GM21619 (cell line): ENCODE data around the gene TBX4.
"Not testable (repeated sequence)": the region's sequence is repeated elsewhere in the genome, so short reads cannot be mapped to it uniquely, and the experiment has no call there.

Experiments
- ATAC-seq: cut with Tn5 transposase; IDR thresholded peaks from one replicate; pipeline ENCODE4 v1.9.1; 2021; ENCODE audit not compliant: unreplicated experiment

The TBX4 gene

DNA sequence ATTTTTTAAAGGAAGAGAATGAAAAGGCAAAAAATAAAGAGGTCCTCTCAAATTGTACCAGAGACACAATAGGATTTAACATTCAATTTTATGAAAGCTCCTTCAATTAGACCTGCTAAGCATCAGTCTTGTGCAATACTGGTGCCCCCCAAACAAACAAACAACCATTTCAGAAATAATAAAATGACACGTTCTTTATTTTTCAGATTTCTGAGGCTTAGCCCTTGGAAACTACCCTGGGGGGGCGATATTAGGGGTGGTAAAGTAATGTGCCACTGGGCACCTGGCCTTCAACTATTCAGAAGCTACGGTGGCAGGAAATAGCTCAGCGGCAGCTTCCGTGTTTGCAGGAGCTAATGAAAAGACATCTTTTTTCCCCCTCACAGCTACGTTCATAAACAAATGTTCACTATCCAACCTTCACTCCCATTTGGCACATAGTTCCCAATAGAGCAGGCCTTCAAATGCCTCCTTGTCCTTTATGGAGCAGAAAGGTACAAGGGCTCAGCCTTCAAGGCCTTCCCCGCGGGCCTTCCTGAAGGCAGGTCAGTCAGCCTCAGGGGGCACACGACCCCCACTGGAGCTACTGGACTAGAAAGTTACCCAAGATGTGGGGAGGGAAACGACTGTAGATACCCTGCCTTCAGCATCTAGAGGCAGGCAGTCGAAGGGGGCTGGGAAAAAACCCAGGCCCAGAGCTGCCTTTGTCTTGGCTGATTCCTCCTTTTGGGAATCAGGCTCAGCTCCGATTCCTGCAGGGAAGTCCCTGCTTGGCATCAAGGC lies 44.1 kb downstream of the TBX4 start:
- no peak for ATAC-seq

DNA sequence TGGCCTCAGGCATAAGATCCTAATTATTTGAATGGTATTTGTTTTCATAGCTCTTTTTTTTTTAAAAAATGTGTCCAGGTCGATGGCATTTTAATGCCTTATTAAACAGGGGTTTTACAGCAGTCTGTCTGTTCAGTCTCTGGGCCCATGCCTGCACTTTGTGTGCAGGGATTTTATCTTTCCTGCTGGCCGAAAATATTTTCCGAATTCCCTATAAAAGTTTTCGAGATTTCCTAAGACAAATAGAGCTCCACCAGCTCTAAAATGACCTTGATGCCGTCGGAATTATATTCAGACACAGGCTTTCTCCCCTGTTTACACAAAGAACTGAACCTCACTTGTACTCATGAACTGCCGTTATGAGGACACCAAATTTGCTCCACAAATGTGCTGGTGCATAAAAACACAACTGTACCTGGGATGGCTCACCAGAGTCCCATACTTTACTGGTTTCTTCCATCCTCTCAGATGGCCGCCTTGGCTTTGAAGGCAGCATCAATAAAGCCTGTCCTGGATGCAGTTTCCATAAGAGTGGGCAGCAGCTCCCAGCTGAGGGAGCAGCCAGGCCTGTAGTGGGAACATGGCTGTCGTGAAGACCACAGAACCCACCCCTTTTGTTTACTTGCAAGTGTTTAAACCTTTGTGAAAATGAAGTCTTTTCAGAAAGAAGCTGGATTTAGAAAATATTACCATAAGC lies 44.9 kb downstream of the TBX4 start:
- no peak for ATAC-seq

DNA sequence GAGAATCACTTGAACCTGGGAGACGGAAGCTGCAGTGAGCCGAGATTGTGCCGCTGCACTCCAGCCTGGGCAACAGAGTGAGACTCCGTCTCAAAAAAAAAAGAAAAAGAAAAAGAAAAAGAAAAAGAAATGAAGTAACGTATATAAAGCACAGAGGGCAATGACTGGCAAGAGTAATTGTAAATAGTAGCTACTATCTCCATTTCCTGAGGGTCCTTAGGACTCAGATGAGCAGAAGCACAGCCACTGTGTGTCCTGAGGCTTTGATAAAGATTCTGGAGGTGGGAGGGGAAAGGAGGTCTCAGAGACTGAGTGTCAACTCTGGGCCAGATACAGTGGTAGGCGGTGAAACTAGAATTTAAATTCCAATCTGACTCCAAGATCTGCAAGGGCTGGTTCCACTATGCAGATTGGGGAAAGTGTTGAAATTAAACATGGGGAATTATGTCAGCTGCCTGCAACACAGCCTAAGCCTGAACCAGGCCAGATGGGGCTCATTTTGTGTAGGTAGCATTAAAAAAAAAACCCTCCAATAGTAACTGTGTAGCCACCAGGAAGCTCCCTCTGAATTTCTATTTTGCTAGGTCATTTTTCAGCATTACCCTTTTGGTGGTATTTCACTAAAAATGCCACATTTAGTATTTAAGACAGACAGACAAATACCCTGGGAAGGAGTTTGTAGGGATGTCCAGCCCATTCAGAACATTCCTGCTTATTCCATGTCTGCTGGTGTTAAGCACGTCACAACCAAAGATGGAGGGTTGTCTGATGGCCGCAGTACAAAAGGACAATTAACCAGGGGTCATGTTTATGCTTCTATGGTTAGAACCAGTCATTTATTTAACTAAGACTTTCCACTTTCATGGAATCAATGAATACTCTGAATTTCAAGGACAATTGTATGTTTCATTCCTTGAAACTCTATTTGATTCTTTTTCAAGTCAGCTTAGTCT lies 46.1 kb downstream of the TBX4 start:
- ATAC-seq: no peak

DNA sequence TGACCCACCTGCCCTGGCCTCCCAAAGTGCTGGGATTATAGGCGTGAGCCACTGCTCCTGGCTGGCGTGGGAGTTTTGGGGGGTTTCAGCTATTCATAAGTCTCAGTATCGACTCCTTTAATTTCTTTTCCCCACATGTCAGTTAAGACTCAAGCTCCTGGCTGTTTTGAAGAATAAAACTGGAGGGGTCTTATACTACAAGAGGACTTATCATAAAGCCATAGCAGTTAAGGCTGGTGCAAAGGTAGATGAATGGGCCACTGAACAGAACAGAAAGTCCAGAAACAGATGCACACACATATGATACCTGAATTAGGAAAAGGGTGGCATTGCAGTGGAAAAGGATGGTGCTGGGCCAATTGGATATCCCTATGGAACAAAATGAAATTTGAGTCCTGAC lies 47.4 kb downstream of the TBX4 start:
- ATAC-seq: no peak

DNA sequence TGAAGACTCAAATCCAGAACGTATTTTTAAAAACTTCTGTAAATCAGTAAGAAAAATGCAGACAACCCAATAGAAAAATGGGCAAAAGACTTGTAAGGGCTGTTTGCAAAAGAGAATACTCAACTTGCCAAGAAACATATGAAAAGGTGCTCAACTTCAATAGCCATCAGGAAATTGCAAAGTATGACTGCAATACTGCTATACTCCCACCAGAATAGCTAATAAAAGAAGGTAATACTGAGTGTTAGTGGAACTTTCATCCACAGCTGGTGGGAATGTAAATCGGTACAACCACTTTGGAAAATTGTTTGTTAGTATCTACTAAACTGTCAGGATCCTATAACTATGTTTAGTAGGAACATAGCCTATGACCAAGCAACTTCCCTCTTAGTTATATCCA lies 48.1 kb downstream of the TBX4 start:
- no peak for ATAC-seq

DNA sequence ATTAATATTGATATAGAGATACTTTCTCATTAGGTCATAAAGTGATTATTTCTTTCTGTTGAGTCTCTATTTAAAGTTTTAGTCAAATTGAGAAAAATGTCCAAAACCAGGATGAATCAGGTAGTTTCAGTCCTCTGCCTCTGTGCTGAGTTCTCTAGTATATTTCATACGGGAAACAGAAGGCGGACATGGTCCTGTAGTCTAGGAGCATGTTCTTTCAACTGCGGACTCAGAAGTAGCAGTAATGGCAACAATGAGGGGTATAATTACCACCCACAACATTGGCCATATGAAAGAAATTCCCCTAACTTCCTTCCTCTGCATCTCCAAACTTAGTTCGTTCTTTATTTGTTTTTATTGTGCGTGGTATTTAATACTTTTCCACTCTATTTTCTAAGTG lies 50.1 kb downstream of the TBX4 start:
- no peak for ATAC-seq

DNA sequence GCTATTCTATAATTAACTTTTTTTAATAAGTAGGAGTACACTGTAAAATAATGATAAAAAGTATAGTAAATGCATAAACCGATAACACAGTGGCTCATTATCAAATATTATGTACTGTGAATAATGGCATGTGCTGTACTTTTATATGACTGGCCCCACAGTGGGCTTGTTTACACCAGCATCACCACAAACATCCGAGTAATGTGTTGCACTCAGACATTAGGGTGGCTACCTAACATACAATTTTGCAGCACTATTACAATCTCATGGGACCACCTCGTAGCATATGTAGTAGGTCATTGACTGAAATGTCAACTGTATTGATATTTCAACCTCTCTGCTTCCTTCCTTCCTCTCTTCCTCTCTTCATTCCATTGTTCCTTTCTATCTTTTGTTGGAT lies 51.7 kb downstream of the TBX4 start:
- no peak for ATAC-seq

DNA sequence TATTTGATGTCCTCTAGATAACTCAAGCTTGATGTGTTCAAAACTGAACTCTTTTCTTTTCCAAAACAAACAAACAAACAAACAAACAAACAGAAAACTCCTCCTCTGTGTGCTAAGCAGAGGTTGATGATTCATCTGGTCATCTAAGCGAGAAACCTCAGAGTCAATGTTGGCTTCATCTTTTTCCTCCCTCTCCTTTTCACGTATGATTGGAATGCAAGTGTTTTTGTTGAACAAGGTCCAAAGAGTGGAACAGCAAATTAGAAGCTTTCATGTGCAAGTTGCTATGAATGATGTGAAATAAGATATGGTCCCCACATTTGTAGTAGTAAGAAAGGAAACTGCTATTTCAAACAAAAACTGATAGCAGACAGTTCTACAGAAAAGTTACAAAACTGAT lies 52.5 kb downstream of the TBX4 start:
- no peak for ATAC-seq

DNA sequence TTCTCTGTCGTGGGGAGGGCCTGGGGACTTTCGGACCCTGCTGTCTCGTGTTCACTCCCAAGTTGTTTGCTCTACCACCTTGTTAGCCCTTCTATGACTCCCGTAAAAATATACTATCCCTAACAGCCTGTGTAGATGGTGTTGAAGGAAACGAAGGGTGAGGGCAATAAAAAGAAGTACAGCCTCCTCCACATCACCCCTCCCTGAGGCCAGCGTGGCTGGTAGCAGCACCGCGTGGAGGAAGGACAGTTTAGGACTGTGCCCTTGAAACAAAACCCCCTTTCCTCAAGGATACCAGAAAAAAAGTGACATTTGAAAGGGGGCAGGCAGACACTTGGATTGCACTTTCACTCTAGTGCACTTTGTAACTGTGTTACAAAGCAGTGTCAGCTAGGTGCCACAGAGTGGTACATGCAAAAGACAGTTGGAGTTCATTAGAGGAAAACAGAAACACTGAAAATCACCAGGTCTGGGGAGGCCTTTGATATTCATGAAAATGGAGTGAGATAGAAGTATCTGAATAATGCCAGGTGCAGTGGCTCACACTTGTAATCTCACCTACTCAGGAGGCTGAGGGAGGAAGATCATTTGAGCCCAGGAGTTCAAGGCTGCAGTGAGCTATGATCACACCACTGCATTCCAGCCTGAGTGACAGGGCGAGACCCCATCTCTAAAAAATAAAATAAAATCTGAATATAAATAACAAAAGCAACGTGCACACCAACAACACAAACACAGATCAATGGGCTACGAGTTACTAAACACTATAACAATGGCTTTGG lies 53.8 kb downstream of the TBX4 start:
- no peak for ATAC-seq

DNA sequence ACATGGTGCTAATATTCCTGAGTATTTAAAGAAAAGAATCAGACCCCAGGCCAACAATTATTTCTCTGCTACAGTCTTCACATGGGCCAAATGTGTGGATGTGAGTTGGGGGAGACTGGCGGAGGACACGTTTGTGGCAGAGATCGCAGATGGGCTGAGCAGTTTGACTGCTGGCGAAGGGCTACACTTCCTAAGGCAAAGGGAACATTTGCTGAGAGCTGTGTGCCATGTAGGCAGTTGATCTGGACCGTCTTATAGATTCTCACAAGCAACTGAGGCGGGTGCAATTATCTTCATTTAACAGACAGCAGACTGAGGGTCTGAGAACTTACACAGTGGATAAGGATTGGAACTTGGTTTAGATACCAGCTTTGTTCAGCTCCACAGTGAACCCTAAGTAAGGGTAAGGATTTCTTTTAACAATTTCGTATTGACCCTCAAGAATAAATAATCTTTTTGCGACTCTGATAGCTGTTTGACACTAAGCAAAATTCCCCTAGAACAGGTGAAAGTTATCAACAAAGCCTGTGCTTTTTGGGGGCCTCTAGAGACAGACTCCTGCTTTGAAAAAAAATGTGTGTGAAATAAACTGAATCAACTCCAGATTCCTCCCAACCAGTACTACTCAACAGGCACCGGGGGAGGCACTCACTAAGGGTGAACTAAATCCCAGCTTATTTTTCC lies 55.3 kb downstream of the TBX4 start:
- ATAC-seq: no peak

DNA sequence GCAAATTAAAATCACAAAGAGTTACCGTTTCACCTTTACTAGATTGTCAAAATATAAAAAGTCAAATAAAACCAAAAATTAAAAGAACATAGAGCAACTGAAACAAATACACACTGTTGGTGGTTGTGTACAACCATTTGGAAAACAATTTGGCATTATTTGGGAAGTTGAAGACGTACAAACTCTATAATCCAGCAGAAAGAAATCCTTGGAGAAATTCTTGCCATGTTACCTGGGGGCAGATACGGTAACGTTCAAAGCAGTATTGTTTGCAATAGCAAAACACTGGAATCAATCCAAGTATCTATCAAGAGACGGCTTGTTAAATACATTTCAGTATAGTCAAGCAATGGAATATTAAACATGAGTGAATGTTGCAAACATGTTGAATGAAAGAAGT lies 56.7 kb downstream of the TBX4 start:
- no peak for ATAC-seq

DNA sequence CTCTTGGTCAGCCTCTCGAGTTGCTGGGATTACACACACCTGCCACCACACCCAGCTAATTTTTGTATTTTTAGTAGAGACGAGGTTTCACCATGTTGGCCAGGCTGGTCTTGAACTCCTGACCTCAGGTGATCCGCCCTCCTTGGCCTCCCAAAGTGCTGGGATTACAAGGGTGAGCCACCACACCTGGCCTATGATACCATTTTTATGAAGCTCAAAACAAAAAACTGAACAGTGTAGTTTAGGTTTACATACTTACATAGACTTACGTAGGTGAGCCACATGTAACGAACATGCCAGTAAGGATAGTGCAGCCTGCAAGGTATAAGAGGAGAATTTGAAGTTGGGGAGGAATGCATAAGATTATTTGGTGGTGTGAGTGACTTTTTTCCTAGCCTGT lies 57.2 kb downstream of the TBX4 start:
- ATAC-seq: not testable (repeated sequence)

DNA sequence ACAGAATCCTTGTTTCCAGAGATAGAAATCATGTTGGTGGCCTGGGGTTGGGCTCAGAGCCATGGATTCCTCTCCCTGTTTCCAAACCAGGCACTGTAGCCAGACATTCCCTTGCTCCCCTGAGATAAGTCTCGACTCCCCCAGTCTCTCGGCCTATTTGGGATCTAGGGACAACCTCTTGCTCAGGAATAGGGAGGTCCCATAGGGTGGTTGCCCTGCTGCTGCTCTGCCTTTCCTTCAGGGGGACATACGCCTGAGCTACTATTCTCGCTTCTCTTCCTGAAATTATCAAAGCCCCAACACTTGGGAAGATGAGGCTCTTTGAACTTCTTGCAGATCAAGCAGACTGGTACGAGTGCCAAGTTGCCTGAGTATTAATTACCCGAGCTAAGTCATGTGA lies 58.0 kb downstream of the TBX4 start:
- ATAC-seq: no peak

DNA sequence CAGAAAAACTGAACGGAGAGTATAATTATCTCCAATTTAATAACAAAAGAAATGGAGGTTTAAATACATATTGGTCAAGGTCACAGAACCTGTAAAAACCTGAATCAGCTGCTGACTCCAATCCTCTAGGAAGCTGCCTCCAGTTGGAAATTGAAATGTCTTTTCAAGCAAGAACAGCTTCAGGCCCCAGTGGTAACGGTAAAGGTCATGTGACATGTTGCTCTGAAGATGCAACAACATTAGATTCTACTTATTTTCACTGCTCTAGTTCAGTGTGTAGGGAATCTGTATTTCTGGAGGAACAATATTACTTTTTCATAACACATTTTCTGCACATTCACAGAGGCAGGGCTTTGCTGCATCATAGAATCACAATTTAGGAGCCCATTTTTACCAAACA lies 58.8 kb downstream of the TBX4 start:
- ATAC-seq: no peak

DNA sequence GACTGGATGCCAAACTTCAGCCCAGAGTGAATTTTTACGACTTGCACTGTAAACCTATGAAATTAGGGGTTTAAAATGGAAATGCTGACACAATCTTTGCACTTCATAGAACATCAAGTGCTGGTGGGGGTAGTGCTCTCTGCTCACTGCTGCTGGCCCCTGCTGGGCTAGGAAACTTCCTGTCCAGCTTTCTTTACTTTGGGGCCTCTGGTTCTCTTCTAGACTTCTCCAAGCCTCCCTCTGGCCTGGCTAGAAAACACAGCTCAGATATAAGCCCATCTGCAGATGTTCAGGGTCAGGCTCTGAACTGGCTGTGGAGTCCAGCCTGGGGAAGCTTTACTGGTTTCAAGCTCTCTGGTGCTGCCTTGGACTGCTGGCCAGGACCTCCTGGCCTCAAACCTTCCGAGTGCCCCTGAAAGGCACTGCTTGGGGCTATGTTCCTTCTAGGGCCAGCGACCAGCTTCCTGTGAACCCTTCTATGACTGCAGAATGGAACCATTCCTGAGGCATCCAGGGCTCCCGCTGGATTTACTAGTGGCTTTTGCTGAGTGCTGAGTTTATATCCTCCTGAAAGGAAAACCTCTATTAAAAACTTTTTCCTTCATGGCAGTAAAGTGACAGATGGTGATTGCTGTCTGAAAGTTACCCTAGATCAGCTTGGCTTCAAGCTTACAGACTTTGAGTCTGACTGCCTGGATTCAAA lies 59.4 kb downstream of the TBX4 start:
- no peak for ATAC-seq

DNA sequence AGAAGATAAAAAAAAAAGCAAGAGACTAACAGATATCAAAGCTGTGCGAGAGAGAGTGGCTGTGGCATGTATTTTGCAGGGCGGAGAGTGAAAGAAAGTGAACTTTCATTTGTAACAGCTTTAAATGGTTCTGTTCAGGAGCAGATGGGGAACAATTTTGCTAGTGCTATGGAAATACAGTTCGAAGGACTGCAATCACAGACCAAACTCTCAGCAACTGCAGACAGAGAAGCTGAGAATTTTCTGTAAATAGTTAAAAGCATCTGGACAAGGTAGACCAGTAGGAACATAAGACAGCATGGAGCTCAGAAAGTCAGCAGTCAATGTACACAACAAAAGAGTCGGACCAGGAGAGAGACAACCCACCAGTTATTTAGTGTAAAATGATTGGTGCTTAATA lies 62.3 kb downstream of the TBX4 start:
- ATAC-seq: no peak

DNA sequence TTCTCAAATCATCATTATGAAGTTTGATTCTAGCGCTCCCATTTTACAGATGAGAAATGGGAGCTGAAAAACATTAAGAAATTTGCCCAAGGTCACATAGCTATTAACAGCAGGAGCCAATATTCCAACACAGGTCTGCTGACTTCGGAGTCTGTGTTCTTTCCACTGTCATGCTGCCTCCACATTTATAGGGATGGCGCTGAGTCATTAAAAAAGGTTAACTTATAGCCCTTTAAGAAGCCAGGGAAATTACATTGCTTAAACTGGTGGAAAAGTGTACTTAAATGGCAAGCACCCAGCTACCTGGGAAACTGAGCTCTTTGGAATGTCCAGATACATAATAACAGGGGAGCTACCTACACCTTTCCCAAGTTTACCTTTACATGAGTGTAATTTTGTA lies 65.0 kb downstream of the TBX4 start:
- no peak for ATAC-seq

DNA sequence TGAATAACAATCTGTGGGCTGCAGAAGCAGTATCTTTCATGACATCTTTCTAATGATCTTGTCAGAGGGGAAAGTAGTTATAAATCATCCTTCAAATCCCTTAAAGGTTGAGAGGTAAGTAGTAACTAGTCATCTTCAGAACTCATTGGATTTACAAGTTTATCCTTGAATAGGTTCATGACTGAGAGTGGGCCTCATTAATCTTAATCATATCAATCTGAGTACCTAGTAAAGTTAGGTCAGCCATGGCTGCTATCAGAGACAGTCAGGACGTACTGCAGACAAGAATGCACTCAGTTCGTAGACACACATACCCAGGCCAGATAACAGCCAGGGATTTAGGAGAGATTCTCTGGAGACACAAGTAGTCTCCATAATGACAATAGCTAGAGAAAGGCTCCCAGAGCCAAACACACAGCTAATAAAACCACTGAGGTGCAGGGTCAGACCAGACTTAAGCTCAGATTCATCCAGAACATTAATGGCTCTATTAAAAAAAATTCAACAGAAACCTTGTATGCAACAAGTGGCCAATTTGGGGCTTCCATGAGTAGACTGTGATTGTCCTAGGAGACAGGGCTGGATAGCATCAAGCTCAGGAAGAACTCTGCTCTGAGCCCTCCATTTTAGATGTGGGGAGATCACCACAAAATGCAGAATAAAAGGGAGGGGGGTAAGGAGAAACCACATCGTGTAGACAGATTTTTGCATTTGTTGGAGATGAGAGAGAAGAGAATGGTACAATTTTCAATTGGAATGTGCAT lies 65.8 kb downstream of the TBX4 start:
- no peak for ATAC-seq

DNA sequence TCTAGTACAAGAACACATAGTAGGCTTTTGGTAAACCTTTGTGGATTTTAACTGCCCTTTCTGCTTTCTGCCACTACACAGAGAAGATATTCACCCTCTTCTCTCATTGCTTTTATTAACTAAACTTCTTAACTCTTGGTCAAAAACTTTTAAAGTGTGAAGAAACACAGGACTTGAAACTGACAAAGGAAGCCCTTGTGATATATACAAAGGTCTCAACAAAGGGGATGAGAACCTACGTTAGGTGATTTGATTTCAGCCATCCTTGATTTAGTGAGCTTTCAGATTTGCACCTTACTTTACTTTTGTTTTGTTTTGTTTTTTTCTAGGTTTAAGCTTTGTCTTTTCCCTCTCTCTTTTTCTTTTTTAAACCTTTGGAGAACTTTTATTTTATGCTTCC lies 66.9 kb downstream of the TBX4 start:
- no peak for ATAC-seq
